GM18502 (cell line): ENCODE measurements around the gene ZNF780A.
A peak's percentile ranks its signal among the peaks of the same experiment; 100 is the strongest.
"Not testable (repeated sequence)": the region's sequence is repeated elsewhere in the genome, so short reads cannot be mapped to it uniquely, and the experiment has no call there.

Source experiments
- ATAC-seq: cut with Tn5 transposase; IDR thresholded peaks from one replicate; pipeline ENCODE4 v1.9.1; 2021; ENCODE audit warnings: mild to moderate bottlenecking; ENCODE audit not compliant: unreplicated experiment, poor library complexity

ZNF780A gene

GRCh38 chr19:40090241-40091204, at the start of gene ZNF780A:
Gene ZNF780A, minus strand, starts transcription at chr19:40090943. Its CDS starts 6,190 bp downstream, at chr19:40084753.
- ATAC-seq: peak; percentile 76

- no peak for ATAC-seq
Measured at GRCh38 chr19:40139533-40140287, 49.0 kb upstream of the ZNF780A start.

- ATAC-seq: no peak
Measured at GRCh38 chr19:40136818-40137217, 46.1 kb upstream of the ZNF780A start.

GRCh38 chr19:40134866-40135265, 44.1 kb upstream of the ZNF780A start:
- no peak for ATAC-seq

DNA sequence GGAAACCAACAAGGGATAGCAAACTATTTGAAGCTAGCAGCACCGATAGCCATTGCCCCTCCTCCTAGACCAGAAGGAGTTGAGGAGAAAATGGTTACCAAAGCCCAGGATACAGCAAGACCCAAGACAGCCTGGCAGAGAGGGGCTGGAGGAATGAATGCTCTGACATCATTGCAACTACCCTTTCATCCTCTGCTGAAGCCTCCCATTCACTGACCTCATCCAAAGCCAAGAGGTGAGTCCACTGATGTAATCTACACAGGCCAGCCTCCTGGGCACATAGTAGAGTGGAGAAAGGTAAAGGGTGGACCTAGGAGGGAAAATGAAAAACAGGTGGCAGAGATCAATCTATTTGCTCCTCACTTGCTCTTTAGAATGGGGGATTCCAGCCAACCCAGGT, 42.7 kb upstream of the ZNF780A start:
- ATAC-seq: no peak

DNA sequence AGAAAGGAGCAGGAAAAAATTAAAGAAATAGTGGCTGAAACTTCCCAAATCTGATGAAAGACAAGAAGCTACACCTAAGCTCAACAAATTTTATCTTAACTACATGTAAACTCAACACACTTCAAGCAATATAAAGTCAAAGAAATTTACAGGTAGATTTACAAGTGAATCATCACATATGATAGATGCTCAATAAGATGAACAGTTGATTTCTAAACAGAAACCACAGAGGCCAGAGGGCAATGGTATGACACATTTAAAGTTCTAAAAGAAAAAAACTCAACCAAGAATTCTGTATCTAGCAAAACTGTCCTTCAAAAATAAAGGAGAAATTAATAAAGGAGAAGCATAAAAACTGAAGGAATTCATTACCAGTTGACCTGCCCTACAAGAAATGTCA, 39.3 kb upstream of the ZNF780A start:
- no peak for ATAC-seq

DNA sequence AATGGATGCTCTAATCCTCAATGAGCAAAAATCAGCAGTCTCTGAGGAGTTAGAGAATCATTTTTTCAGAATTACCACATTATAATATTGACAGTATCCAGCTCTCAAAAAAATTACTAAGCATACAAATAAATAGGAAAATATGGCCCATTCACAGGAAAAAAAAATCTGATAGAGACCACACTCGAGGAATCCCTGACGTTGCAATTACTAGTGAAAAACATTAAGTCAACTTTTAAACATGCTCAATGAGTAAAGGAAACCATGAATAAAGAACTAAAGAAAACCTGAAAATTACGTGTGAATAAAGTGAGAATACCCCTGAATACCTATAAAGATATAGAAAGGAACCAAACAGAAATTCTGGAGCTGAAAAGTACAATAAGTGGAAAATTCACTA, 38.7 kb upstream of the ZNF780A start:
- ATAC-seq: no peak

DNA sequence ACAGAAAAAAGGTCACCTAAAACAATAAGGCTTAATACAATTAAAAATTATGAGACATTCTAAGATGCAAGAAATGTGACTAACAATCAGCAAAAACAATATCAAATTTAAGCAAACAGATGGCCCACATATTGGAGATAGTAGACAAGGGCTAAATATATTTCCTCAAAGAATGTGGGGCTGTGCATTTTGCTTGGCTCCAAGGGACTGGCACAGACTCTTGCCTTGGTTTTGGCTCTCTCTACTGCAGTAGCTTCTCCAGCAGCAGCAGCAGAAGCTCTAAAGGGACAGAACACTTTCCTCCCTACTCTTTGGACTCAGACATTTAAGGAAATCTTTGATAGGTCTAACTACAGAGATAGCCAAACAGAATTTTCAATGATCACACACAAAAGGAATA, 38.2 kb upstream of the ZNF780A start:
- no peak for ATAC-seq

GRCh38 chr19:40119380-40119779, 28.6 kb upstream of the ZNF780A start:
- ATAC-seq: no peak

DNA sequence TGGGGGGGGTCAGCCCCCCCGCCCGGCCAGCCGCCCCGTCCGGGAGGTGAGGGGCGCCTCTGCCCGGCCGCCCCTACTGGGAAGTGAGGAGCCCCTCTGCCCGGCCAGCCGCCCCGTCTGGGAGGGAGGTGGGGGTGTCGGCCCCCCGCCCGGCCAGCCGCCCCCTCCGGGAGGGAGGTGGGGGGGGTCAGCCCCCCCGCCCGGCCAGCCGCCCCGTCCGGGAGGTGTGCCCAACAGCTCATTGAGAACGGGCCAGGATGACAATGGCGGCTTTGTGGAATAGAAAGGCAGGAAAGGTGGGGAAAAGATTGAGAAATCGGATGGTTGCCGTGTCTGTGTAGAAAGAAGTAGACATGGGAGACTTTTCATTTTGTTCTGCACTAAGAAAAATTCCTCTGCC, 27.9 kb upstream of the ZNF780A start:
- ATAC-seq: not testable (repeated sequence)

- no peak for ATAC-seq
Measured at GRCh38 chr19:40116075-40116474, 25.3 kb upstream of the ZNF780A start.

- not testable (repeated sequence) for ATAC-seq
Measured at GRCh38 chr19:40114119-40114518, 23.4 kb upstream of the ZNF780A start.

DNA sequence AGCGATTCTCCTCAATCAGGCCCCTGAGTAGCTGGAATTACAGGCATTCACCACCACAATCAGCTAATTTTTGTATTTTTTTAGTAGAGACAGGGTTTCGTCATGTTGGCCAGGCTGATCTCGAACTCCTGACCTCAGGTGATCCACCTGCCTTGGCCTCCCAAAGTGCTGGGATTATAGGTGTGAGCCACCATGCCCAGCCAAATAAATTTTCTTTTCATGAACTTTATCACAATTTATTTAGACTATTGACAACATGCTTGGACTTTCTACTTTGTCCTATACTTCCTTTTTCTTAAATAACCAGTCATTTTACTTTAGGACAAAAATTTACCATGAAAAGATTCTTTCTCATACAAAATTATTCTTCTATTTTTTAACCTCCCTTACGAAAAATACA, 21.5 kb upstream of the ZNF780A start:
- ATAC-seq: not testable (repeated sequence)

DNA sequence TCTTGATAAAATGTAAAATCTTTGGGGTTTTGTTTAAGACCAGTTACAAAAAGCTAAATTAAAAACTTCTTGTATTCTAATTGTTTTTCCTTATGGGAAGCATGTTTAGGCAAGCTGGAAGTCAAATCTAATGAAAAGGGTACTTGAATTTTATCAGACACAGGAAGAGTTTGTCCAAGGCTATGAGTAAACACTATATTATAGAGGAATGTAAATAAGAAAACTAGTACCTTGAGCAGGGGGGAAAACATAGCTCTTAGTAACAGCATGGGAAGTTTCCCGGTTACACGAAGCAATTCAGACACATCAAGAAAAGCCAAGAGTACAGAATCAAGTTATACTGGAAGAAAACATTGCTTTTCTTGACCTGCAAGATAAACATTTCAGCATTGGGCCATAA, 19.8 kb upstream of the ZNF780A start:
- ATAC-seq: no peak

GRCh38 chr19:40104754-40105153, 14.0 kb upstream of the ZNF780A start:
- ATAC-seq: no peak

GRCh38 chr19:40103600-40103999, 12.9 kb upstream of the ZNF780A start:
- no peak for ATAC-seq

GRCh38 chr19:40101813-40102212, 11.1 kb upstream of the ZNF780A start:
- no peak for ATAC-seq

DNA sequence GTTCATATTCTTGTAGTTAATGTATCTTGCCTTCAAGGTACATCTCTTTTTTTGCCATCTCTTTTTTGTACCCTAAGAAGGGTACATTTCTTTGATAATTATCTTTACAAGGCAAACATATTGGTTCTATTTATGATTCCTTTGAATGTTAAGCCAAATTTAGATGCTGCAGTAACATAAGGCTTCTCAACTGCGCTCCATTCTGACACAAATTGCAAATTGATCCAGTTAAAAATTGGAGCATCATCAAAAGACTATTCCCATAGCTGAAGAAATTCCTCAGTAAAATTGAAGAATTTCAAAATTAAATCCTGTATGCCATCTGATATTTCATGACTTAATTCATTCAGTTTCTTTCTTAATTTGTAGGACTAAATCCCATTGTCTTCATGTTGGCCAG, 2.7 kb upstream of the ZNF780A start:
- ATAC-seq: no peak

GRCh38 chr19:40091205-40092129, 724 bp upstream of the ZNF780A start:
- ATAC-seq: no peak

DNA sequence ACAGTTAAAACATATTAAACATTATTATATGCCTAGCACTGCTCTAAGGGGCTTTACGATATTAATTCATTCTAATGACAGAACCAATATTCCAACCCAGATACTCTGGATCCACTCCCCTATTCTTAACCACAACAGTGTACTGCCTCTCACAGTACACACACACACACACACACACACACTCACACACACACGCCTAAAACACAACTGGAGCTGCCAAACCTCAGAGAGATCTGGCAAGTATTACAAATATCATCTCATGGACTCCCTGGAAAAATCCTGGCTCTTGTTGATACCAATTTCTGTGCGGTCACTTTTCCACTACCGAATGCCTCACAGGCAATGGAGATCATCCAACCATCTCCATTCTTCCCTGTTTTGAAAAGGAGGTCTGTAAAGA, 1.3 kb downstream of the ZNF780A start:
- no peak for ATAC-seq
